ENCODE measurements around the gene DENND2A.
"Not testable (repeated sequence)": the region's sequence is repeated elsewhere in the genome, so short reads cannot be mapped to it uniquely, and the experiment has no call there.

Gene DENND2A

GRCh38 chr7:140646931-140647647 lies 6.5 kb upstream of the DENND2A start:
- DNase-seq: peak; percentile 94

- peak; percentile 47 for DNase-seq
Measured at GRCh38 chr7:140645166-140645900, 4.7 kb upstream of the DENND2A start.

GRCh38 chr7:140644761-140645160 lies 4.1 kb upstream of the DENND2A start:
- not testable (repeated sequence) for DNase-seq

GRCh38 chr7:140643416-140643815 lies 2.8 kb upstream of the DENND2A start:
- DNase-seq: no peak

- DNase-seq: peak; percentile 46
Measured at GRCh38 chr7:140641524-140642195, 1.0 kb upstream of the DENND2A start.

GRCh38 chr7:140640060-140640637 lies 464 bp downstream of the DENND2A start:
- DNase-seq: peak; percentile 80

- no peak for DNase-seq
Measured at GRCh38 chr7:140639366-140640053, 1.1 kb downstream of the DENND2A start.

GRCh38 chr7:140638173-140638791 lies 2.3 kb downstream of the DENND2A start:
- peak; percentile 24 for DNase-seq

- DNase-seq: no peak
Measured at GRCh38 chr7:140637400-140637799, 3.2 kb downstream of the DENND2A start.

GRCh38 chr7:140635816-140636215 lies 4.8 kb downstream of the DENND2A start:
- DNase-seq: no peak

GRCh38 chr7:140635345-140635744 lies 5.3 kb downstream of the DENND2A start:
- no peak for DNase-seq

GRCh38 chr7:140631602-140632001 lies 9.0 kb downstream of the DENND2A start:
- no peak for DNase-seq

- no peak for DNase-seq
Measured at GRCh38 chr7:140631021-140631420, 9.6 kb downstream of the DENND2A start.

- no peak for DNase-seq
Measured at GRCh38 chr7:140625908-140626868, 14.4 kb downstream of the DENND2A start.

GRCh38 chr7:140625192-140625558 lies 15.4 kb downstream of the DENND2A start:
- not testable (repeated sequence) for DNase-seq

GRCh38 chr7:140624392-140625191 lies 16.0 kb downstream of the DENND2A start:
- no peak for DNase-seq

- DNase-seq: no peak
Measured at GRCh38 chr7:140623980-140624379, 16.6 kb downstream of the DENND2A start.

- no peak for DNase-seq
Measured at GRCh38 chr7:140621401-140622021, 19.1 kb downstream of the DENND2A start.

- not testable (repeated sequence) for DNase-seq
Measured at GRCh38 chr7:140619915-140620510, 20.6 kb downstream of the DENND2A start.

Data from DMS53 (cell line).